CD4-positive, alpha-beta T cell treated with Interleukin-10 for 1 hour (primary cell): ENCODE measurements around the gene TBC1D21.

ENCODE experiments used
- DNase-seq: peaks from one replicate; pipeline ENCODE4 v3.0.0-alpha.2; 2020

Gene TBC1D21

GRCh38 chr15:73891328-73892315 lies 18.3 kb downstream of the TBC1D21 start:
- DNase-seq, result no peak

- no peak for DNase-seq
These were observed 19.3 kb downstream of the TBC1D21 start for GRCh38 chr15:73892446-73893226.

- DNase-seq, result no peak
These were observed 20.9 kb downstream of the TBC1D21 start for GRCh38 chr15:73894133-73894814.

- DNase-seq, result peak; percentile 68
These were observed 24.3 kb downstream of the TBC1D21 start for GRCh38 chr15:73897441-73898261.

GRCh38 chr15:73899197-73900094 lies 26.1 kb downstream of the TBC1D21 start:
- DNase-seq, result no peak

GRCh38 chr15:73900095-73900712 lies 26.8 kb downstream of the TBC1D21 start:
- no peak for DNase-seq

GRCh38 chr15:73901126-73901810 lies 27.9 kb downstream of the TBC1D21 start:
- no peak for DNase-seq

GRCh38 chr15:73902121-73903020 lies 29.0 kb downstream of the TBC1D21 start:
- no peak for DNase-seq

- no peak for DNase-seq
These were observed 30.9 kb downstream of the TBC1D21 start for GRCh38 chr15:73904026-73904815.

- no peak for DNase-seq
These were observed 32.0 kb downstream of the TBC1D21 start for GRCh38 chr15:73905225-73905827.

- DNase-seq, result no peak
These were observed 33.1 kb downstream of the TBC1D21 start for GRCh38 chr15:73906346-73907034.

- DNase-seq, result no peak
These were observed 33.7 kb downstream of the TBC1D21 start for GRCh38 chr15:73907035-73907408.

GRCh38 chr15:73908030-73908821 lies 34.9 kb downstream of the TBC1D21 start:
- DNase-seq, result peak; percentile 72

- DNase-seq, result no peak
These were observed 35.4 kb downstream of the TBC1D21 start for GRCh38 chr15:73908822-73909122.

GRCh38 chr15:73909651-73910050 lies 36.3 kb downstream of the TBC1D21 start:
- DNase-seq, result no peak

- no peak for DNase-seq
These were observed 37.3 kb downstream of the TBC1D21 start for GRCh38 chr15:73910522-73911303.
